WTC11 (cell line): ENCODE measurements around the gene TM9SF3. TPM values are rescaled to one million over a fixed set of nuclear protein-coding genes. Genes with fewer than 3 reads are reported as not detected.
A peak's percentile ranks its signal among the peaks of the same experiment; 100 is the strongest.

Source experiments
- ATAC-seq: fragments of 200-7000 bp; cut with Tn5 transposase; 2 replicates; pipeline ENCODE4 v1.10.0; 2021; ENCODE audit warnings: mild to moderate bottlenecking, moderate library complexity
- CTCF ChIA-PET: fragments of 300-600 bp; sonication (Branson Sonifier 250); formaldehyde crosslinking; loops from one replicate; lab custom pipeline; 2021; ENCODE audit warnings: antibody characterized with exemption; lab: Charles Lee
- POLR2A ChIA-PET: fragments of 350-600 bp; sonication (Branson Sonifier 250); formaldehyde crosslinking; loops from one replicate; lab custom pipeline; 2021; ENCODE audit warnings: antibody characterized with exemption; lab: Charles Lee
- DNase-seq: peaks from one replicate; pipeline ENCODE4 v3.0.0; 2021; ENCODE audit warnings: low spot score
- H3K27ac Mint-ChIP-seq: 2 replicates; pipeline ENCODE4 v1.8.0; 2021; ENCODE audit warnings: mixed read lengths
- H3K27me3 Mint-ChIP-seq: 2 replicates; pipeline ENCODE4 v1.8.0; 2021; ENCODE audit warnings: low read depth, mild to moderate bottlenecking, moderate library complexity, mixed read lengths
- H3K36me3 Mint-ChIP-seq: 2 replicates; pipeline ENCODE4 v1.8.0; 2021; ENCODE audit warnings: mixed read lengths
- H3K4me1 Mint-ChIP-seq: 2 replicates; pipeline ENCODE4 v1.8.0; 2022; ENCODE audit warnings: mixed read lengths
- H3K4me3 Mint-ChIP-seq: 2 replicates; pipeline ENCODE4 v1.8.0; 2021; ENCODE audit warnings: mild to moderate bottlenecking, moderate library complexity, mixed read lengths
- H3K9me3 Mint-ChIP-seq: 2 replicates; pipeline ENCODE4 v1.8.0; 2021; ENCODE audit warnings: mixed read lengths
- ATF2 ChIP-seq: sonication (generic); formaldehyde crosslinking; IDR thresholded peaks from 2 replicates; pipeline ENCODE4 v1.8.1; 2022; ENCODE audit warnings: low read depth, missing genetic modification reagents, borderline replicate concordance
- CTCF ChIP-seq: fragments of 200-600 bp; IDR thresholded peaks from 2 replicates; pipeline ENCODE4 v1.8.0; 2022; ENCODE audit warnings: antibody characterized with exemption
- ELF4 ChIP-seq: sonication (generic); formaldehyde crosslinking; IDR thresholded peaks from 2 replicates; pipeline ENCODE4 v1.8.1; 2022; ENCODE audit warnings: low read depth, mild to moderate bottlenecking, moderate library complexity, missing genetic modification reagents
- ETV6 ChIP-seq: sonication (generic); formaldehyde crosslinking; IDR thresholded peaks from 2 replicates; pipeline ENCODE4 v1.8.1; 2022; ENCODE audit warnings: mild to moderate bottlenecking, missing genetic modification reagents
- KAT7 ChIP-seq: sonication (generic); formaldehyde crosslinking; IDR thresholded peaks from 2 replicates; pipeline ENCODE4 v1.8.1; 2023; ENCODE audit warnings: missing genetic modification reagents, mild to moderate bottlenecking, borderline replicate concordance
- MAX ChIP-seq: sonication (generic); formaldehyde crosslinking; IDR thresholded peaks from 2 replicates; pipeline ENCODE4 v1.8.0; 2022; ENCODE audit warnings: mild to moderate bottlenecking, missing genetic modification reagents
- NR1H2 ChIP-seq: sonication (generic); formaldehyde crosslinking; IDR thresholded peaks from 2 replicates; pipeline ENCODE4 v1.9.0; 2021; ENCODE audit warnings: mild to moderate bottlenecking, moderate library complexity, missing genetic modification reagents
- PREB ChIP-seq: sonication (generic); formaldehyde crosslinking; IDR thresholded peaks from 2 replicates; pipeline ENCODE4 v1.8.1; 2022; ENCODE audit warnings: mild to moderate bottlenecking, missing genetic modification reagents, moderate library complexity, borderline replicate concordance
- SMAD4 ChIP-seq: sonication (generic); formaldehyde crosslinking; IDR thresholded peaks from 2 replicates; pipeline ENCODE4 v1.8.0; 2022; ENCODE audit warnings: mild to moderate bottlenecking, missing genetic modification reagents
- ZNF396 ChIP-seq: fragments of 250-450 bp; sonication (Bioruptor Pico); IDR thresholded peaks from 2 replicates; pipeline ENCODE4 v1.8.0; 2021; ENCODE audit warnings: mild to moderate bottlenecking, moderate library complexity, borderline replicate concordance
- total RNA-seq: library from RNA; stranded (reverse); gene quantifications from 3 replicates; pipeline ENCODE4 v1.2.3, GENCODE V29; 2021
- TF ChIP-seq, protein P1 (sequence below): fragments of 250-450 bp; sonication (Bioruptor Pico); IDR thresholded peaks from 2 replicates; pipeline ENCODE4 v1.9.0; 2021; ENCODE audit warnings: mild to moderate bottlenecking
- TF ChIP-seq, protein P2 (sequence below): sonication (generic); formaldehyde crosslinking; IDR thresholded peaks from 2 replicates; pipeline ENCODE4 v1.8.1; 2023; ENCODE audit warnings: mild to moderate bottlenecking, missing genetic modification reagents, borderline replicate concordance

Gene TM9SF3
- total RNA-seq, 1 experiment from 2014 or later, result 116 TPM

DNA sequence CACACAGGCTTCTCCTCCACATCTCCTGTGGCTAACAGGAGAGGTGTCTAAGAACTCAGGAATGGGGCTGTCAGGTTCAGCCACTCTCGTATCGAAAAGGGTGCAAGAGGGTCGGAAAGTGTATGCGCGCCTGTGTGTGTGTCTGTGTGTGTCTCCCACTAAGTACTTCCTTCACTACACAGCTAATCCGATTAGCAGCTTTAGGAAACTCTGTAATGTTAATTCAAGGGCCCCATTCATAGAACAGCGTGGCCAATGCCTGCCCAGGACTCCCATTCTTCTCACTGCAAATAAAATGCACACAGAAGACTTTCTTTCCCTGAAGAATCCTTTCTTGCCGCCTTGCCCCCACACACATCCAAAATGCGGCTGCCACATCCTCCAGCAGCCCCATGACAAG is 112.9 kb downstream of the TM9SF3 start:
- Mint-ChIP-seq H3K9me3 (peaks cover 8% of the 10 kb centered on the region), H3K4me1 (peaks cover 21% of the 10 kb centered on the region), H3K4me3 (no peak overlapping the region), H3K36me3 (peaks cover 5% of the 10 kb centered on the region), H3K27me3 (no peaks in the 10 kb centered on the region), H3K27ac (no peak overlapping the region)
- TF ChIP-seq PREB (CRISPR knock-in tag), result no peak
- TF ChIP-seq SMAD4 (CRISPR knock-in tag), result no peak
- DNase-seq (no peak), ATAC-seq (no peak)
- CTCF ChIA-PET, result interaction anchor here (0.9 kb wide), 1 partner anchor 17 kb away, joined by 4 read pairs; no protein-coding TSS in a partner anchor
- POLR2A ChIA-PET, result no interaction called here

- peak; percentile 95 for ATAC-seq
- no peaks in the 10 kb centered on the region for H3K27me3 Mint-ChIP-seq
Observed at GRCh38 chr10:96470116-96470743, 116.6 kb downstream of the TM9SF3 start.

More at GRCh38 chr10:96470116-96470743, 116.6 kb downstream of the TM9SF3 start:
- ChIA-PET CTCF (interaction anchor here (0.6 to 4.6 kb wide), 27 partner anchors 10 to 99 kb away, joined by 3 to 31 read pairs (median 5); partner anchors contain the start of gene TLL2), POLR2A (interaction anchor here (1.1 kb wide), 1 partner anchor 43 kb away, joined by 3 read pairs; no protein-coding TSS in a partner anchor)
- TF ChIP-seq ZNF396, result no peak
- TF ChIP-seq KAT7, result no peak
- TF ChIP-seq, protein P1, sequence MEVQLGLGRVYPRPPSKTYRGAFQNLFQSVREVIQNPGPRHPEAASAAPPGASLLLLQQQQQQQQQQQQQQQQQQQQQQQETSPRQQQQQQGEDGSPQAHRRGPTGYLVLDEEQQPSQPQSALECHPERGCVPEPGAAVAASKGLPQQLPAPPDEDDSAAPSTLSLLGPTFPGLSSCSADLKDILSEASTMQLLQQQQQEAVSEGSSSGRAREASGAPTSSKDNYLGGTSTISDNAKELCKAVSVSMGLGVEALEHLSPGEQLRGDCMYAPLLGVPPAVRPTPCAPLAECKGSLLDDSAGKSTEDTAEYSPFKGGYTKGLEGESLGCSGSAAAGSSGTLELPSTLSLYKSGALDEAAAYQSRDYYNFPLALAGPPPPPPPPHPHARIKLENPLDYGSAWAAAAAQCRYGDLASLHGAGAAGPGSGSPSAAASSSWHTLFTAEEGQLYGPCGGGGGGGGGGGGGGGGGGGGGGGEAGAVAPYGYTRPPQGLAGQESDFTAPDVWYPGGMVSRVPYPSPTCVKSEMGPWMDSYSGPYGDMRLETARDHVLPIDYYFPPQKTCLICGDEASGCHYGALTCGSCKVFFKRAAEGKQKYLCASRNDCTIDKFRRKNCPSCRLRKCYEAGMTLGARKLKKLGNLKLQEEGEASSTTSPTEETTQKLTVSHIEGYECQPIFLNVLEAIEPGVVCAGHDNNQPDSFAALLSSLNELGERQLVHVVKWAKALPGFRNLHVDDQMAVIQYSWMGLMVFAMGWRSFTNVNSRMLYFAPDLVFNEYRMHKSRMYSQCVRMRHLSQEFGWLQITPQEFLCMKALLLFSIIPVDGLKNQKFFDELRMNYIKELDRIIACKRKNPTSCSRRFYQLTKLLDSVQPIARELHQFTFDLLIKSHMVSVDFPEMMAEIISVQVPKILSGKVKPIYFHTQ (CRISPR knock-in tag), result no peak
- 0 out of 2 replicates have a peak, but pooled peaks have one; percentile 13 for TF ChIP-seq MAX (CRISPR knock-in tag)
- no peak for TF ChIP-seq ELF4 (CRISPR knock-in tag)
- TF ChIP-seq ATF2 (CRISPR knock-in tag), result no peak
- no peak for TF ChIP-seq ETV6 (CRISPR knock-in tag)
- peak; percentile 46 for TF ChIP-seq CTCF
- TF ChIP-seq, protein P2, sequence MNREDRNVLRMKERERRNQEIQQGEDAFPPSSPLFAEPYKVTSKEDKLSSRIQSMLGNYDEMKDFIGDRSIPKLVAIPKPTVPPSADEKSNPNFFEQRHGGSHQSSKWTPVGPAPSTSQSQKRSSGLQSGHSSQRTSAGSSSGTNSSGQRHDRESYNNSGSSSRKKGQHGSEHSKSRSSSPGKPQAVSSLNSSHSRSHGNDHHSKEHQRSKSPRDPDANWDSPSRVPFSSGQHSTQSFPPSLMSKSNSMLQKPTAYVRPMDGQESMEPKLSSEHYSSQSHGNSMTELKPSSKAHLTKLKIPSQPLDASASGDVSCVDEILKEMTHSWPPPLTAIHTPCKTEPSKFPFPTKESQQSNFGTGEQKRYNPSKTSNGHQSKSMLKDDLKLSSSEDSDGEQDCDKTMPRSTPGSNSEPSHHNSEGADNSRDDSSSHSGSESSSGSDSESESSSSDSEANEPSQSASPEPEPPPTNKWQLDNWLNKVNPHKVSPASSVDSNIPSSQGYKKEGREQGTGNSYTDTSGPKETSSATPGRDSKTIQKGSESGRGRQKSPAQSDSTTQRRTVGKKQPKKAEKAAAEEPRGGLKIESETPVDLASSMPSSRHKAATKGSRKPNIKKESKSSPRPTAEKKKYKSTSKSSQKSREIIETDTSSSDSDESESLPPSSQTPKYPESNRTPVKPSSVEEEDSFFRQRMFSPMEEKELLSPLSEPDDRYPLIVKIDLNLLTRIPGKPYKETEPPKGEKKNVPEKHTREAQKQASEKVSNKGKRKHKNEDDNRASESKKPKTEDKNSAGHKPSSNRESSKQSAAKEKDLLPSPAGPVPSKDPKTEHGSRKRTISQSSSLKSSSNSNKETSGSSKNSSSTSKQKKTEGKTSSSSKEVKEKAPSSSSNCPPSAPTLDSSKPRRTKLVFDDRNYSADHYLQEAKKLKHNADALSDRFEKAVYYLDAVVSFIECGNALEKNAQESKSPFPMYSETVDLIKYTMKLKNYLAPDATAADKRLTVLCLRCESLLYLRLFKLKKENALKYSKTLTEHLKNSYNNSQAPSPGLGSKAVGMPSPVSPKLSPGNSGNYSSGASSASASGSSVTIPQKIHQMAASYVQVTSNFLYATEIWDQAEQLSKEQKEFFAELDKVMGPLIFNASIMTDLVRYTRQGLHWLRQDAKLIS (CRISPR knock-in tag), result no peak
- TF ChIP-seq NR1H2, result no peak
- no peak for TF ChIP-seq PREB (CRISPR knock-in tag)
- Mint-ChIP-seq H3K36me3 (peaks cover 5% of the 10 kb centered on the region), H3K4me3 (no peak overlapping the region), H3K4me1 (peaks cover 27% of the 10 kb centered on the region), H3K27ac (no peak overlapping the region), H3K9me3 (peaks cover 5% of the 10 kb centered on the region)
- peak; percentile 73 for DNase-seq
